AG04449 (cell line): ENCODE data around the gene PLEKHS1.

Experiments
- CTCF ChIA-PET: fragments of 350-600 bp; formaldehyde crosslinking; extraction: SDS; loops from one replicate; lab custom pipeline; 2021; ENCODE audit warnings: antibody characterized with exemption; lab: Yijun Ruan, JAX
- POLR2A ChIA-PET: fragments of 400-600, 350-600 bp; formaldehyde crosslinking; extraction: SDS; loops from one replicate; lab custom pipeline; 2020; ENCODE audit warnings: antibody characterized with exemption, inconsistent platforms; lab: Yijun Ruan, JAX
- DNase-seq: peaks from one replicate; pipeline ENCODE4 v3.0.0-alpha.2; 2010; ENCODE audit warnings: low read depth, low spot score
- H3K4me3 ChIP-seq: 2 replicates; pipeline ENCODE4 v1.5.1; 2011; ENCODE audit warnings: low read depth, mild to moderate bottlenecking, control low read depth, low read length
- TF ChIP-seq, protein P1 (sequence below): IDR thresholded peaks from one replicate; pipeline ENCODE4 v1.5.1; 2011; ENCODE audit warnings: mild to moderate bottlenecking, moderate library complexity, low read length, control low read depth, inconsistent platforms; ENCODE audit not compliant: insufficient read depth; ENCODE audit errors: missing control alignments

PLEKHS1 gene

GRCh38 chr10:113736576-113736975, 14.9 kb upstream of the PLEKHS1 start:
- H3K4me3 ChIP-seq = no peak overlapping the region
- CTCF ChIA-PET = no interaction called here
- TF ChIP-seq, protein P1, sequence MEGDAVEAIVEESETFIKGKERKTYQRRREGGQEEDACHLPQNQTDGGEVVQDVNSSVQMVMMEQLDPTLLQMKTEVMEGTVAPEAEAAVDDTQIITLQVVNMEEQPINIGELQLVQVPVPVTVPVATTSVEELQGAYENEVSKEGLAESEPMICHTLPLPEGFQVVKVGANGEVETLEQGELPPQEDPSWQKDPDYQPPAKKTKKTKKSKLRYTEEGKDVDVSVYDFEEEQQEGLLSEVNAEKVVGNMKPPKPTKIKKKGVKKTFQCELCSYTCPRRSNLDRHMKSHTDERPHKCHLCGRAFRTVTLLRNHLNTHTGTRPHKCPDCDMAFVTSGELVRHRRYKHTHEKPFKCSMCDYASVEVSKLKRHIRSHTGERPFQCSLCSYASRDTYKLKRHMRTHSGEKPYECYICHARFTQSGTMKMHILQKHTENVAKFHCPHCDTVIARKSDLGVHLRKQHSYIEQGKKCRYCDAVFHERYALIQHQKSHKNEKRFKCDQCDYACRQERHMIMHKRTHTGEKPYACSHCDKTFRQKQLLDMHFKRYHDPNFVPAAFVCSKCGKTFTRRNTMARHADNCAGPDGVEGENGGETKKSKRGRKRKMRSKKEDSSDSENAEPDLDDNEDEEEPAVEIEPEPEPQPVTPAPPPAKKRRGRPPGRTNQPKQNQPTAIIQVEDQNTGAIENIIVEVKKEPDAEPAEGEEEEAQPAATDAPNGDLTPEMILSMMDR = no peak
- POLR2A ChIA-PET = no interaction called here
- peak; percentile 23 for DNase-seq

- ChIA-PET CTCF (no interaction called here), POLR2A (no interaction called here)
- H3K4me3 ChIP-seq = no peak overlapping the region
- TF ChIP-seq, protein P1 = no peak
- no peak for DNase-seq
These were observed 12.5 kb upstream of the PLEKHS1 start for GRCh38 chr10:113739031-113739430.

GRCh38 chr10:113739577-113739976, 11.9 kb upstream of the PLEKHS1 start:
- H3K4me3 ChIP-seq = no peak overlapping the region
- no peak for DNase-seq
- TF ChIP-seq, protein P1 = no peak
- ChIA-PET CTCF (no interaction called here), POLR2A (no interaction called here)

- POLR2A ChIA-PET = no interaction called here
- CTCF ChIA-PET = no interaction called here
- no peak for DNase-seq
- TF ChIP-seq, protein P1 = no peak
- no peak overlapping the region for H3K4me3 ChIP-seq
These were observed 10.6 kb upstream of the PLEKHS1 start for GRCh38 chr10:113740850-113741249.

DNA sequence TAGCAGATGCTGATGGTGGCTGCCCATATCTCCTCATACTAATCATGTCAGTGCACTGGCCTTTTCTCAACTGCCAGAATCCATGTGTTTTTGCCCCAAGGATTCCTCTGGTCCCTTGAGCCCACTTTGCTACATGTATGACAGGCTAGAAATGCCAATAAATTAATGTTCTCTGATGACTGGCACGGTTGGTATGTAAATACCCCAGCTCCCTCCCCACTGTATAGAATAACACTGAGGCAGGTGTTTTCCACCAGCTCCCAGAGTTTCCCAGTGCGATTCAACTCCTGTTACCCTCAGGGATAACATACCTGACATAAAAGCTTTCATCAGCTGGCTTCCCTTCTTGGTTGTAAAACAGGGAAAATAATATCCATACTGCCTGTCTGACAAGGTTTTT, 9.0 kb upstream of the PLEKHS1 start:
- TF ChIP-seq, protein P1 = no peak
- POLR2A ChIA-PET = no interaction called here
- CTCF ChIA-PET = no interaction called here
- no peak overlapping the region for H3K4me3 ChIP-seq
- no peak for DNase-seq

GRCh38 chr10:113743594-113743993, 7.9 kb upstream of the PLEKHS1 start:
- ChIA-PET CTCF (no interaction called here), POLR2A (no interaction called here)
- DNase-seq = no peak
- no peak overlapping the region for H3K4me3 ChIP-seq
- TF ChIP-seq, protein P1 = no peak
